ENCODE measurements around the gene PIKFYVE.

DNA sequence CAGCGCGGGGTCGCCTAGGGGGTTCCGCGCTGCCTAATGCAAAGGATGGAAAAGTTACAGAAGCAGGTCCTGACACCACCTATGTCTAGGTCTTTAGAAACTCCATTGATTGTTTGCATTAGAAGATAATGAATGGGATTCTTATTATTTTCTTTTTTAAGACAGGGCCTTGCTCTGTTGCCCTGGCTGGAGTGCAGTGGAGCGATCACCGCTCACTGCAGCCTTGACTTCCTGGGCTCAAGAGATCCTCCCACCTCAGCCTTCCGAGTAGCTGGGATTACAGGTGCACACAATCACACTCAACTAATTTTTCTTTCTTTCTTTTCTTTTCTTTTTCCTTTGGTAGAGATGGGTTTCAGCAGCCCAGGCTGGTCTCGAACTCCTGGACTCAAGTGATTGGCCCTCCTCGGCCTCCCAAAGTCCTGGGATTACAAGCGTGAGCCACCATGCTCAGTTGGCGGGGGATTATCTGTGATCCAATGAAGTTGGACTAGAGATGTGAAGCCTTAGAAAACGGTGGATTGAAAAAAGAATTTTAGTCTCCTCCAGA lies 10.4 kb upstream of the PIKFYVE start:
- TF ChIP-seq, protein P1, sequence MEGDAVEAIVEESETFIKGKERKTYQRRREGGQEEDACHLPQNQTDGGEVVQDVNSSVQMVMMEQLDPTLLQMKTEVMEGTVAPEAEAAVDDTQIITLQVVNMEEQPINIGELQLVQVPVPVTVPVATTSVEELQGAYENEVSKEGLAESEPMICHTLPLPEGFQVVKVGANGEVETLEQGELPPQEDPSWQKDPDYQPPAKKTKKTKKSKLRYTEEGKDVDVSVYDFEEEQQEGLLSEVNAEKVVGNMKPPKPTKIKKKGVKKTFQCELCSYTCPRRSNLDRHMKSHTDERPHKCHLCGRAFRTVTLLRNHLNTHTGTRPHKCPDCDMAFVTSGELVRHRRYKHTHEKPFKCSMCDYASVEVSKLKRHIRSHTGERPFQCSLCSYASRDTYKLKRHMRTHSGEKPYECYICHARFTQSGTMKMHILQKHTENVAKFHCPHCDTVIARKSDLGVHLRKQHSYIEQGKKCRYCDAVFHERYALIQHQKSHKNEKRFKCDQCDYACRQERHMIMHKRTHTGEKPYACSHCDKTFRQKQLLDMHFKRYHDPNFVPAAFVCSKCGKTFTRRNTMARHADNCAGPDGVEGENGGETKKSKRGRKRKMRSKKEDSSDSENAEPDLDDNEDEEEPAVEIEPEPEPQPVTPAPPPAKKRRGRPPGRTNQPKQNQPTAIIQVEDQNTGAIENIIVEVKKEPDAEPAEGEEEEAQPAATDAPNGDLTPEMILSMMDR (conservative IDR thresholded peaks at IDR 0.05; ENCODE audit: low read length): peak; percentile 53; the same call in 1 of the 2 replicates
- TF ChIP-seq EZH2phosphoT487 (IDR thresholded peaks at IDR 0.05; ENCODE audit: borderline replicate concordance, low read depth, low read length): no peak

Measured in OCI-LY7 (cell line).